HL-60/S4 treated with phorbol 12-myristate 13-acetate at 8.2 ng/mL for 4 days and 3 days (cell line): Measurements from ENCODE around the gene GFAP.
"Not testable (repeated sequence)": the region's sequence is repeated elsewhere in the genome, so short reads cannot be mapped to it uniquely, and the experiment has no call there.

ENCODE experiments used
- in situ Hi-C: fragments of 300-500 bp; cut with MboI; formaldehyde crosslinking; loops from 2 replicates; pipeline ENCODE4 v1.15.0; 2022; ENCODE audit warnings: low sequenced_read_pairs

GFAP gene

DNA sequence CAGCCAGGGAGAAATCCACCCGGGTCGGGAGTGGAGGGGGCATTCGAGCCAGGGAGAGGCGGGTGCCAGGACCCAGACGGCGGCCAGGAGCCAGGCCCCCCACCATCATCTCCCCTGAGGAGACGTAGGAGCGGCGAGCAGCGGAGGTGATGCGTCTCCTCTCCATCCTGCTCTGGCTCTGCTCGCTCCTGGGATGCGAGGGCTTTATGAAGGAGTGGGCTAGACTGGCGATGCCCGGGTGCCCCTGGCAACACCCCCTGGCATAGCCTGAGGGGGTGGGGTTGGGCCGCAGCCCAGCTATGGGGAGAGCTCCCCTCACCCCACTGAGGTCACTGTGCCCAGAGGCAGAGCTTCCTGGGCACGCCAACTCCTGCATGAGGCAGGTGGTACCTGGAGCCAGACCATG is at the start of gene GFAP:
GFAP (minus strand) TSS at position 180 of the 406 bp plus-strand sequence; CDS start at position 166, 14 bp downstream.
- in situ Hi-C loops, result loop anchor here (10.0 kb wide), 1 partner anchor 99 kb away; no protein-coding TSS in a partner anchor

- in situ Hi-C loops, result no loop called here
Measured at GRCh38 chr17:44961921-44962350, 46.6 kb upstream of the GFAP start.

DNA sequence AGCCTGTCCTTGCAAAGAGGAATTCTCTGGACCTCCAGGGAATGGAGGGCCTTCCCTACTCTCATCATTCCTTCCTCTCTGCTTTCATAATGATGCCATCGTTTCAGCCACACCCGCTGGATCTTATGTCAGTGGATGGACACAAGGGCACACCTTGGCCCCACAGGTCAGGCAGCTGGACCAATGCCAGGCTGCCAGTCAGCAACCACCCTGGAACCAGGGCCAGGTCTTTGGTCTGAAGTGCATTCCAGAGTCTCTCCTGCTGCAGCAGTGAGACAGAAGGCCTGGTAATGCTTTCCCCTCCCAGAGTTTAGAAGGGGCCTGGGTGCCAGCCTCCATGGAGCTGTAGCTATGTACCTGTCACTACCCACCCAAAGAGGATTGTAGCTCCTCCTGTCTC is 45.4 kb upstream of the GFAP start:
- in situ Hi-C loops, result no loop called here

- in situ Hi-C loops, result no loop called here
Measured at GRCh38 chr17:44959821-44960531, 44.7 kb upstream of the GFAP start.

GRCh38 chr17:44956998-44957981 is 42.0 kb upstream of the GFAP start:
- in situ Hi-C loops, result no loop called here

GRCh38 chr17:44955674-44956425 is 40.5 kb upstream of the GFAP start:
- in situ Hi-C loops, result no loop called here

- in situ Hi-C loops, result no loop called here
Measured at GRCh38 chr17:44952946-44953475, 37.7 kb upstream of the GFAP start.

DNA sequence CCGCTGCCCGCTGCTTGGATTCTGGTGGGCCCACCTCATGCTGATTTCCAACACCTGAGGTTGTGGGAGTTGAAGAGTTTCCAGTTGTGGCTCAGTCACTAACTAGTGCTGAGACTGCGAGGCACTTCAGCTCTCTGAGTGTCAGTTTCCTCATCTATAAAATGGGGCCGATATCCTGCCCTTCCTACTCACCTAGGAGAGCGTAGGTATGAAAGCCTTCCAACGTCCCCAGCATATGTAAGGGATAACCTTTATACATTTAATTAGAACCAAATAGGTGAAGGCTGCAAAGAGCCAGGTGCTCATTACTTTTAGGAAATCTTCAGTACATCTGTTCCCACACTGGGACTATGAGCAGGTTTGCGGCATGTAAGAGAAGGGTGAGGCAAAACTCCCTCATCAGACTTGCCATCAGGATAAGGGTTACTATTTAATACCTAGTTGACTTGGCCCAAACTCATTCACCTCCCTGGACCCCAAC is 33.1 kb upstream of the GFAP start:
- in situ Hi-C loops, result no loop called here

DNA sequence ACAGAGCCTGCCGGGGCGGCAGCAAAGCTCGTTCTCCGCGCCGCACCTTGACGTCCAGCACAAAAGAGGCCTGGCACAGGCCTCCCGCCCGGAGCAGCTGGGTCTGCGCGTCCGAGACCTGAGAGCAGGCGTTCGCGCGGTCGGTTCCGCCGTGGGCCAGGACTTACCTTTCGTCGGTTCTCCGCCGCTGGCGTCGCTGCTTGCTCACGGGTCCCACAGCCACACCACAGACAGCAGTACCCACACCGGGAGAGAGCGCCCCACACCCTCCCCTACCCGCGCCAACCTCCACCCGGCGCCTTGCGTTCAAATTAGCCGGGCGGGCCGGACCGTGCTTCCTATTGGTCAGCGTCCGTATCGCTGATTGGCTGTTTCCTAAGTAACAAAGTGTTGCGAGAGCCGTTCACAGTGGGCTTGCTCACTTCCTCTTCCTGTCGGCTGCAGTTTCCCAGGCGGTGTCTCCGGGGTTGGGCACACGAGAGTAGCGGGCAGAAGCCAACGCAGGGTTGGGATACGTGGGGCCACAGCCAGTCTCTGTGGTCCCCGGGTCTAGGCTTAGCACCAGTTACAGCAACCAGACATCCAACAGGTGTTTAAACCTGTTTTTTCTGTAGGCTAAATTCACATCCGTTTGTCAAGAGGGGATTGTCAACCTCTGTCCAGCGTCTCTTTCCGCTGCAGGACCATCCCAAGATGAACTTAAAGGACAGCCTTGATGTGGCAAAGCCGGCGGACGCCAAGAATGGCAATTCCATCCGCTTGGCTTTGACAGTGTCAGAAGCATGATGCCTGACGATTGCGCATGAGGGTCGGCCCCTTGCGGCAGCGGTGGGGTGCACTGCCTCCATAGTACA is 32.4 kb upstream of the GFAP start, which contains the start of gene KIF18B:
KIF18B (minus strand) TSS at position 313 of the 854 bp plus-strand sequence. CDS start 11,429 bp downstream, outside the sequence.
- in situ Hi-C loops, result no loop called here

- in situ Hi-C loops, result not testable (repeated sequence)
Measured at GRCh38 chr17:44945652-44946051, 30.4 kb upstream of the GFAP start.

DNA sequence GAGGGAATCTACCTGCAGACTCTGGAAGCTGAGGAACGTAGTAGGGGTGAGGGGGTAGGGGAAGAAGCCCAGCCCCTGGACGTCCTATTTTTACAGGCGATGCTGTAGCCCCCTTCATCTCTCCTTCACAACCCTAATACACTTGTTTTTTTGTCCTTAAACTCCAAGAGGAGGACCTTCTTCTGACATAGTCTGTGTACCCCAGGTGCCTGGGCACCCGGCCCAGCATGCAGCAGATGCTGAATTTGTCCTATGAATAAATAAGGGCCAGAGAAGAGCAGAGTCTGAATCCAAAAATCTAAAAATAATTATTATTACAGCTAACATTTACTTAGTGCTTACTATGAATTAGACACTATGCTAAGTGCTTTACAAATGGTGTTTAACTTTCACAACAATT is 27.2 kb upstream of the GFAP start:
- in situ Hi-C loops, result no loop called here

GRCh38 chr17:44941712-44942331 is 26.5 kb upstream of the GFAP start:
- in situ Hi-C loops, result no loop called here

DNA sequence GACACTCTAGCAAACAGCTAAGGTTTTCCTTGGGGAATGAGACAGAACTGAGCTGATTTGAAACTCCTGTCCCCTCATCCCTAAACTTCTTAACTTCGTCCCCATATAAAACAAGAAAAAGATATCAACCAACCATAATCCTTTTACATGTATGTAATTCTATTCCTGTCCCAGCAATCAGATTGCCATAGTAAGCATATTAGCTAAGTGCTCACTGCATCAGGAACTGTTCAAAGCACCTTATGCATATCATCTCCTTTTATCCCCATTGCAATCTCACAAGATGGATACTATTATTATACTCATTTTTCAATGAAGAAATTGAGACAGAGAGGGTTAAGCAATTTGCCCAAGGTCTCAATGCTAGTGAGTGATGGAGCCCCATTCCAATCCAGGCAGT is 25.5 kb upstream of the GFAP start:
- in situ Hi-C loops, result no loop called here

DNA sequence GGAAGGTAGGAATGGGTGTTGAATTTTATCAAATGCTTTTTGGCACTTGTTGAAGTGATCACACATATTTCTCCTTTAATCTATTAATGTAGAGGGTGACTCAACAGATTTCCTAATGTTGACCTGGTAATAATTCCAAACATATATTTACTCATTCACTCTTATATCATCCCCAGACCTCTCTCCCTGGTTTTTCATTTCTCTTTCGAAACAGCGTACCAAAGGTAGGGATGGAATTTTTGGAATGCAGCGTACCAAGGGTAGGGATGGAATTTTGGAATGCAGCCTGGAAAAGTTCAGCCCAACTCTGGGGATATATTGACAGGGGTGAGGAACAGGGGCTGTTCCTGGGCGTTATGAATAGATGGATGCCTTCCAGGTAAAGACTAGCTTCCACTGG is 25.0 kb upstream of the GFAP start:
- in situ Hi-C loops, result no loop called here

- in situ Hi-C loops, result no loop called here
Measured at GRCh38 chr17:44935116-44935515, 19.8 kb upstream of the GFAP start.

DNA sequence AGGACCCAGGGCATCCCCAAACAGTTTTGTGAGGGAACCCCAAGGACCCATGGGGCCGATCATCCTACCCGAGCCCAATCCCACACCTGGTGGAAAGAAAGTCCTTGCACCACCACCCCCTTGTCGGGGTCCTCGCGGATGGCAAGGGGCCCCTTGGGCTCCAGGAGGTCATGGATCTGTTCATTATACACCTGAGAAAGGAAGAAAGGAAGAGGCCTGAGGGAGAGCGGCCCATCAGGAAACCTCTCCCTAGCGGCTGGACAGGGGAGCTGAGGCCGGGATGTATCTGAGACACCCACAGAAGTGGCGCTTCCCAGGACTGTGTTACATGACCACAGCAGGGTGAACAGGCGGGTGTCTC is 19.4 kb upstream of the GFAP start:
- in situ Hi-C loops, result no loop called here

DNA sequence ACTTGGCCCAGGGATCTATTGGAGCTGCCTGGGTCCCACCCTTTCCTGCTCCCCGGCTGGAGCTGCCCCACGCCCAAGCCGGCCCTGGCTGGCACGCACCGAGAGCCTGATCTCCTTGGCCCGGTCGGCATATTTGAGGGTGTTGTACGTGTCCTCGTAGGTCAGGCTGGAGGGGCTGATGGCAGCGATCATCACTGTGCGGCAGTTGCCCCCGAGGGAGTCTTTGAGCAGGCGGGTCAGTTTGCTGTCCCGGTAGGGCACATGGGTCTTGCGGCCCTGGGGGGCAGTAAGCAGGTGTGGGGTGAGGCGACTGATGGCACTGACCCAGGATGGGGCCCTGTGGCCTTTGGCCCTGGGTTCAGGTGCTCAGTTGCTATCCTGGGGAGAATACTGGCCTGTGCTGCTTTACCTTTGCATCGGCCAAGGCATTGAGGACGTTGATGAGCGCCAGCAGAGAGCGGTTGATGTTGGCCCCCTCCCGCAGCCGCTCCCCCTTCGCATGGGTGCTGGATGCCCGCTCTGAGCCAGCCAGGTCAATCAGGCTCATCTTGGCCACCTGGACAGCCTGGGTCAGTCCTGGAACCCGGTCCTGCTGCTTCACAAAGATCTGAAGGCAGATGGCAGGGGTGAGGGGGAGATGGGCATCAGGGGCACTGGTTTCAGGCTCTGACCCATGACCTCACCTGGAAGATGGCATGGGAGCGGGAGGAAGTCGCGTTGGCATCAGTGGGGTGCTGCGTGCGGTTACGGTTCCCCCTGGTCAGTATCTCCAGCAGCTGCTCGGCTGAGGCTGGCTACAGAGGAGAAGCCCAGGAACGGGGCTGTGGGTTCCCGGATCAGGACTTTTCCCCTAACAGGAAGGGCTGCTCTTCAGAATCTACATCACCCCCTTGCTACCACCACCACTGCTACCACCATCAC is 18.8 kb upstream of the GFAP start:
- in situ Hi-C loops, result no loop called here

DNA sequence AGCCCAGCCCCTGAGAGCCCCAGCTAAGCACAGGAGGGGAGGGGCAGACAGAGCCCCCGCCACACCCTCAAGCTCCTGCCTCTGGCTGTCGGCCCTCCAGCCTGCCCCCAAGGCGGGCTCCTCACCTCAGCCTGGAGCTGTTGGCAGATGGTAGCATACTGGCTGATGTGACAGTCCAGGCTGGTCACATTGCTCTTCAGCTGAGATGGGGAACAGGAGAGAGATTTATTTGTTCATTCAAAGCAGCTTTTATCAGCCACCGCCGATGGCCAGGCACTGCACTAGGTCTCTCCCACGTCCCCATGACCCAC is 17.4 kb upstream of the GFAP start:
- in situ Hi-C loops, result no loop called here
